ENCODE results near the gene DCDC1.

The DCDC1 gene

GRCh38 chr11:30895046-30895445 lies 474.5 kb downstream of the DCDC1 start:
- DNase-seq: no peak

GRCh38 chr11:30893318-30893717 lies 476.2 kb downstream of the DCDC1 start:
- no peak for DNase-seq

- DNase-seq: no peak
Observed at GRCh38 chr11:30889143-30889794, 480.3 kb downstream of the DCDC1 start.

GRCh38 chr11:30879322-30880005 lies 490.1 kb downstream of the DCDC1 start:
- no peak for DNase-seq

- no peak for DNase-seq
Observed at GRCh38 chr11:30878400-30878799, 491.1 kb downstream of the DCDC1 start.

- DNase-seq: no peak
Observed at GRCh38 chr11:30876663-30877396, 492.7 kb downstream of the DCDC1 start.

- no peak for DNase-seq
Observed at GRCh38 chr11:30876228-30876627, 493.3 kb downstream of the DCDC1 start.

- no peak for DNase-seq
Observed at GRCh38 chr11:30875806-30876205, 493.7 kb downstream of the DCDC1 start.

GRCh38 chr11:30873924-30874610 lies 495.5 kb downstream of the DCDC1 start:
- DNase-seq: no peak

- no peak for DNase-seq
Observed at GRCh38 chr11:30868626-30869081, 500.9 kb downstream of the DCDC1 start.

- no peak for DNase-seq
Observed at GRCh38 chr11:30863209-30863608, 506.3 kb downstream of the DCDC1 start.

- no peak for DNase-seq
Observed at GRCh38 chr11:30861531-30861930, 508.0 kb downstream of the DCDC1 start.

- no peak for DNase-seq
Observed at GRCh38 chr11:30861064-30861463, 508.5 kb downstream of the DCDC1 start.

GRCh38 chr11:30860146-30860545 lies 509.4 kb downstream of the DCDC1 start:
- DNase-seq: no peak

GRCh38 chr11:30859669-30860068 lies 509.9 kb downstream of the DCDC1 start:
- no peak for DNase-seq

GRCh38 chr11:30855383-30856006 lies 514.0 kb downstream of the DCDC1 start:
- DNase-seq: no peak

- DNase-seq: no peak
Observed at GRCh38 chr11:30853439-30853838, 516.1 kb downstream of the DCDC1 start.

GRCh38 chr11:30852645-30853044 lies 516.9 kb downstream of the DCDC1 start:
- DNase-seq: no peak

- no peak for DNase-seq
Observed at GRCh38 chr11:30852091-30852490, 517.4 kb downstream of the DCDC1 start.

- no peak for DNase-seq
Observed at GRCh38 chr11:30837252-30837651, 532.3 kb downstream of the DCDC1 start.

GRCh38 chr11:30832831-30833230 lies 536.7 kb downstream of the DCDC1 start:
- no peak for DNase-seq

GRCh38 chr11:30830681-30831080 lies 538.9 kb downstream of the DCDC1 start:
- DNase-seq: no peak

- no peak for DNase-seq
Observed at GRCh38 chr11:30826911-30827310, 542.6 kb downstream of the DCDC1 start.
